ENCODE measurements around the gene DDO.

The DDO gene

GRCh38 chr6:110359556-110359955, 55.8 kb downstream of the DDO start:
- DNase-seq (ENCODE audit: low read depth), result no peak
- no peak for TF ChIP-seq CTCF (IDR thresholded peaks at IDR 0.05; ENCODE audit: control insufficient read depth, insufficient read depth, low read depth, low read length, missing control alignments)

DNA sequence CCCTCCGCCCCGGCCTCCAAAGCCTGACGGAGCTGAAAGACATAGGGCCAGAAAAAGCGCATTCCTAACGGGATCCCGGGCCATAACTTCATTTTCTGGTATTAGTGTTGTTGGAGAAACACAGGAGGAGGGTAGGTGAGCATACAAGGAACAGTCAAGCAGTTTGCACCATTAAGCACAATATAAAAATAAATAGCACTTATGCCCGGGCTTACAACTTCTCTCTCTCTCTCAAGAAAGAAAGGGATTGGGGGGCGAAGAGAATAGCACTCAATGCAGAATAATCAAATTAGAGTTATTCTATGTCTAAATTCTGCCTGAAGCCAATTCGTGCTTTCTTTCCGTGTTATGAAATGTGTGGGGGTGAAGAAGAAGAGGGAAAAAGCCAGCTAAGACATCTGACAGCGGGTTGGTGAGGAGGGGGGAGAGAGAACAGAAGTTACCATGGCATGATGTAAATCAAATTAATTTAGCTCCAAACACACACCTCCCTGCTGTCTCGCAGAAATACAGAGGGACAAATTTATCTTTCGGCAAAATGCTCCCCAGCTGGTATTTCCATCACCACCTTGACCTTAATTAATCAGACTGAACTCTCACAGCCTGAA, 56.7 kb downstream of the DDO start:
- no peak for TF ChIP-seq CTCF (IDR thresholded peaks at IDR 0.05; ENCODE audit: control insufficient read depth, insufficient read depth, low read depth, low read length, missing control alignments)
- DNase-seq (ENCODE audit: low read depth), result no peak
- peak overlapping the region; percentile 18 for H3K4me3 ChIP-seq (ENCODE audit: control insufficient read depth, low read depth, low read length)

More at GRCh38 chr6:110359556-110359955, 55.8 kb downstream of the DDO start:
- H3K4me3 ChIP-seq (ENCODE audit: control insufficient read depth, low read depth, low read length), result no peak overlapping the region

GRCh38 chr6:110357664-110358552, 57.5 kb downstream of the DDO start, which contains the start of gene METTL24:
TSS of gene METTL24 (minus strand) at chr6:110358349. CDS start at chr6:110358272, 77 bp downstream.
- DNase-seq (ENCODE audit: low read depth), result no peak
- TF ChIP-seq CTCF (IDR thresholded peaks at IDR 0.05; ENCODE audit: control insufficient read depth, insufficient read depth, low read depth, low read length, missing control alignments), result no peak
- peak within 1 kb of the TSS; percentile 34 for H3K4me3 ChIP-seq (ENCODE audit: control insufficient read depth, low read depth, low read length)

DNA sequence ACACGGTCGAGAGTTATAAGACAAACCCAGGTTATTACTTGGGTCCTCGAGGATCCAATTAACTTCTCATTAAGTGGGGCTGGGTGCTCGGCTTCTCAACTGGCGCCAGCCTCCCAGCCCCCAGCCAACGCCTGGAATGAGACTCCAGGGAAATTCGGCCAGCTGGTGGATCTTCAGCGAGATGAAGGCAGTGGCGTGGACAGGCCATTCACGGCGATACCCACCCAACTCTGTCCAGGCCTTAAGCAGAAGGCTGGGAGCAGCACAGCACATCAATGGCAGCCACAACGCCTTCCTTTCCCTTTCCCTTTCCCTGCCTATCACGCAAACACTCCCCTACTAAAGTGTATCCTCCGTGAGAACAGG, 58.1 kb downstream of the DDO start:
- no peak for TF ChIP-seq CTCF (IDR thresholded peaks at IDR 0.05; ENCODE audit: control insufficient read depth, insufficient read depth, low read depth, low read length, missing control alignments)
- peak overlapping the region; percentile 34 for H3K4me3 ChIP-seq (ENCODE audit: control insufficient read depth, low read depth, low read length)
- no peak for DNase-seq (ENCODE audit: low read depth)

DNA sequence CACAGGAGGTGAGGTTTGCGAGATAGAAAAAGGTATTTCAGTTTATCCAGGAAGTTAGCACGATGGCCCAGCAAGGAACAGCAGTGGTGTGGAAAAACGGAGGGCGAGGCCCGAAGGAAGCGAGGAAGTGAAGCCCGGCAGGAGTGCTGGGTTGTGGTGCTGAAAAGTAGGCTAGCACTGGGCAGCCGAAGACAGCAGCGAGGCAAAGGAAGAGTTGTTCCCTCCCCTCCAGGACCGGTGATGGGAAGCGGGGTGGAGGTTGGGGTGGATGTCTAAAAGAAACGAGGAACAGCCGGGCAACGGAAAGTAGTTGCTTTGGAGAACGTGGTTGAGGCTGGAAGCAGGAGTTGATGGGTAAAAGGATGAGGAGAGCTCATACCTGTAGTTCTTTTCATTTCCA, 58.6 kb downstream of the DDO start:
- no peak for DNase-seq (ENCODE audit: low read depth)
- H3K4me3 ChIP-seq (ENCODE audit: control insufficient read depth, low read depth, low read length), result no peak overlapping the region
- TF ChIP-seq CTCF (IDR thresholded peaks at IDR 0.05; ENCODE audit: control insufficient read depth, insufficient read depth, low read depth, low read length, missing control alignments), result no peak

- no peak overlapping the region for H3K4me3 ChIP-seq (ENCODE audit: control insufficient read depth, low read depth, low read length)
- TF ChIP-seq CTCF (IDR thresholded peaks at IDR 0.05; ENCODE audit: control insufficient read depth, insufficient read depth, low read depth, low read length, missing control alignments), result no peak
- no peak for DNase-seq (ENCODE audit: low read depth)
These were observed 59.6 kb downstream of the DDO start for GRCh38 chr6:110355727-110356126.

Data from AG09309 (cell line).